Keratinocyte (primary cell): ENCODE measurements around the gene ZBTB34. TPM values are rescaled to one million over a fixed set of nuclear protein-coding genes. Genes with fewer than 3 reads are reported as not detected.

ENCODE experiments used
- DNase-seq: peaks from one replicate; pipeline ENCODE4 v3.0.0-alpha.2; 2011; ENCODE audit warnings: low read depth, missing footprints, low spot score
- FAIRE-seq: peaks from 2 replicates; lab custom pipeline; 2011; peaks lifted over from hg19 to GRCh38; lab: Jason Lieb, UNC
- H2AFZ ChIP-seq: 2 replicates; pipeline ENCODE4 v1.6.0; 2012; ENCODE audit warnings: low read length, control low read depth, inconsistent platforms; ENCODE audit not compliant: control insufficient read depth
- H3K27ac ChIP-seq: 2 replicates; pipeline ENCODE4 v1.5.1; 2011; ENCODE audit warnings: low read length; ENCODE audit not compliant: control insufficient read depth, insufficient read depth
- H3K27me3 ChIP-seq: 3 replicates; pipeline ENCODE4 v1.6.0; 2011; ENCODE audit warnings: low read length; ENCODE audit not compliant: control insufficient read depth, insufficient read depth; ENCODE audit errors: extremely low read depth
- H3K36me3 ChIP-seq, 2 experiments: 2 replicates in 1 of 2; 3 replicates in 1 of 2; pipeline ENCODE4 v1.5.1; 2011; ENCODE audit warnings: low read length in 2 of 2, mild to moderate bottlenecking in 1 of 2; ENCODE audit not compliant: control insufficient read depth in 2 of 2, insufficient read depth in 2 of 2; ENCODE audit errors: extremely low read depth in 1 of 2
- H3K4me1 ChIP-seq: 3 replicates; pipeline ENCODE4 v1.5.1; 2011; ENCODE audit warnings: low read length; ENCODE audit not compliant: control insufficient read depth, insufficient read depth; ENCODE audit errors: extremely low read depth
- H3K4me2 ChIP-seq: 3 replicates; pipeline ENCODE4 v1.6.0; 2011; ENCODE audit warnings: low read depth, low read length; ENCODE audit not compliant: control insufficient read depth, insufficient read depth; ENCODE audit errors: extremely low read depth
- H3K4me3 ChIP-seq, 3 experiments: fragments of 200-600 bp in 1 of 3; sonication (generic) in 1 of 3; 2 replicates in 2 of 3; 3 replicates in 1 of 3; pipeline ENCODE4 v1.5.1; 2011 to 2016; ENCODE audit warnings: low read length in 3 of 3, mild to moderate bottlenecking in 3 of 3, control low read depth in 2 of 3, inconsistent platforms in 1 of 3, low read depth in 1 of 3, mixed read lengths in 1 of 3, mixed run types in 1 of 3, moderate library complexity in 1 of 3; ENCODE audit not compliant: control insufficient read depth in 2 of 3, insufficient read depth in 2 of 3; ENCODE audit errors: extremely low read depth in 1 of 3
- H3K79me2 ChIP-seq: 2 replicates; pipeline ENCODE4 v1.6.0; 2012; ENCODE audit warnings: low read length; ENCODE audit not compliant: control insufficient read depth, insufficient read depth
- H3K9ac ChIP-seq: 3 replicates; pipeline ENCODE4 v1.6.0; 2011; ENCODE audit warnings: low read length; ENCODE audit not compliant: control insufficient read depth, insufficient read depth; ENCODE audit errors: extremely low read depth
- H3K9me1 ChIP-seq: 3 replicates; pipeline ENCODE4 v1.6.0; 2011; ENCODE audit warnings: low read length; ENCODE audit not compliant: control insufficient read depth, insufficient read depth; ENCODE audit errors: extremely low read depth
- H3K9me3 ChIP-seq: 2 replicates; pipeline ENCODE4 v1.5.1; 2012; ENCODE audit warnings: low read depth, low read length; ENCODE audit not compliant: control insufficient read depth
- H4K20me1 ChIP-seq: 3 replicates; pipeline ENCODE4 v1.6.0; 2011; ENCODE audit warnings: low read length; ENCODE audit not compliant: control insufficient read depth, insufficient read depth; ENCODE audit errors: extremely low read depth
- EZH2 ChIP-seq: IDR thresholded peaks from one replicate; pipeline ENCODE4 v1.6.1; 2012; ENCODE audit warnings: inconsistent platforms, mild to moderate bottlenecking, low read length, moderate library complexity
- dilution Hi-C: fragments of 300-500 bp; cut with MboI; formaldehyde crosslinking; loops from one replicate; pipeline ENCODE4 v1.7.0; 2020; ENCODE audit warnings: low sequenced_read_pairs; ENCODE audit not compliant: extremely low pct_ligation_motif_present
- polyA plus RNA-seq, 5 experiments: library from polyadenylated mRNA; depleted of rRNA in 3 of 5; stranded (reverse) in 3 of 5; stranded (forward) in 1 of 5; unstranded in 1 of 5; fragments of >200 nt; gene quantifications; 1 replicate in 1 of 5; 2 replicates in 3 of 5; 3 replicates in 1 of 5; pipeline versions ENCODE4 v1.2.1 to v1.2.3, GENCODE V29; 2011 to 2012; ENCODE audit warnings: missing spikeins in 2 of 5, low read depth in 1 of 5, low replicate concordance in 1 of 5
- TF ChIP-seq, protein P1 (sequence below), 3 experiments: IDR thresholded peaks in 1 of 3; conservative IDR thresholded peaks in 1 of 3; optimal IDR thresholded peaks in 1 of 3; 2 replicates in 2 of 3; 3 replicates in 1 of 3; pipeline versions ENCODE3 to v1.5.1; 2011; ENCODE audit warnings: low read length in 3 of 3, mild to moderate bottlenecking in 3 of 3, moderate library complexity in 2 of 3, control low read depth in 1 of 3, inconsistent platforms in 1 of 3; ENCODE audit not compliant: insufficient read depth in 2 of 3; ENCODE audit errors: extremely low read depth in 1 of 3

Gene ZBTB34
- polyA plus RNA-seq, 1 donor (not counting 4 experiments of a cell fraction or from before 2014, with no cell fraction given), result 6.4 TPM

DNA sequence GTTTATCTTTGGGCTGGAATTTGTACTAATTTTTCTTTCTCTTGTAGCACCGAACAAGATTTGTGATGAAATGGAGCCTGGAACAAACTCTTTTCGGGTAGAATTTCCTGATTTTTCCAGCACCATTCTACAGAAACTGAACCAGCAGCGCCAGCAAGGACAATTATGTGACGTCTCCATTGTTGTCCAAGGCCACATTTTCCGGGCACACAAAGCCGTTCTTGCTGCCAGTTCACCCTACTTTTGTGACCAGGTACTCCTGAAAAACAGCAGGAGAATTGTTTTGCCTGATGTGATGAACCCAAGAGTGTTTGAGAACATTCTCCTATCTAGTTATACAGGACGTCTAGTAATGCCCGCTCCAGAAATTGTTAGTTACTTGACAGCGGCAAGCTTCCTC lies 28.0 kb upstream of the ZBTB34 start:
- DNase-seq (no peak), FAIRE-seq (no peak)
- TF ChIP-seq, protein P1, sequence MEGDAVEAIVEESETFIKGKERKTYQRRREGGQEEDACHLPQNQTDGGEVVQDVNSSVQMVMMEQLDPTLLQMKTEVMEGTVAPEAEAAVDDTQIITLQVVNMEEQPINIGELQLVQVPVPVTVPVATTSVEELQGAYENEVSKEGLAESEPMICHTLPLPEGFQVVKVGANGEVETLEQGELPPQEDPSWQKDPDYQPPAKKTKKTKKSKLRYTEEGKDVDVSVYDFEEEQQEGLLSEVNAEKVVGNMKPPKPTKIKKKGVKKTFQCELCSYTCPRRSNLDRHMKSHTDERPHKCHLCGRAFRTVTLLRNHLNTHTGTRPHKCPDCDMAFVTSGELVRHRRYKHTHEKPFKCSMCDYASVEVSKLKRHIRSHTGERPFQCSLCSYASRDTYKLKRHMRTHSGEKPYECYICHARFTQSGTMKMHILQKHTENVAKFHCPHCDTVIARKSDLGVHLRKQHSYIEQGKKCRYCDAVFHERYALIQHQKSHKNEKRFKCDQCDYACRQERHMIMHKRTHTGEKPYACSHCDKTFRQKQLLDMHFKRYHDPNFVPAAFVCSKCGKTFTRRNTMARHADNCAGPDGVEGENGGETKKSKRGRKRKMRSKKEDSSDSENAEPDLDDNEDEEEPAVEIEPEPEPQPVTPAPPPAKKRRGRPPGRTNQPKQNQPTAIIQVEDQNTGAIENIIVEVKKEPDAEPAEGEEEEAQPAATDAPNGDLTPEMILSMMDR (optimal IDR thresholded peaks at IDR 0.05 in 1 of 3, IDR thresholded peaks at IDR 0.05 in 1 of 3, conservative IDR thresholded peaks at IDR 0.05 in 1 of 3; ENCODE audit: extremely low read depth in 1 of 3, insufficient read depth in 2 of 3, low read length in 3 of 3), result no peak
- TF ChIP-seq EZH2, result no peak
- Histone ChIP-seq H3K27ac (no peak overlapping the region), H3K4me1 (no peaks in the 10 kb centered on the region), H3K36me3 (peaks cover 17 to 20% of the 10 kb centered on the region in 2 experiments), H4K20me1 (no peaks in the 10 kb centered on the region), H3K79me2 (peaks cover 10% of the 10 kb centered on the region), H3K9me1 (no peaks in the 10 kb centered on the region), H3K4me2 (no peak overlapping the region), H2AFZ (no peak overlapping the region), H3K4me3 (no peak overlapping the region), H3K9me3 (no peaks in the 10 kb centered on the region), H3K9ac (no peak overlapping the region), H3K27me3 (no peaks in the 10 kb centered on the region)
- dilution Hi-C loops, result no loop called here

DNA sequence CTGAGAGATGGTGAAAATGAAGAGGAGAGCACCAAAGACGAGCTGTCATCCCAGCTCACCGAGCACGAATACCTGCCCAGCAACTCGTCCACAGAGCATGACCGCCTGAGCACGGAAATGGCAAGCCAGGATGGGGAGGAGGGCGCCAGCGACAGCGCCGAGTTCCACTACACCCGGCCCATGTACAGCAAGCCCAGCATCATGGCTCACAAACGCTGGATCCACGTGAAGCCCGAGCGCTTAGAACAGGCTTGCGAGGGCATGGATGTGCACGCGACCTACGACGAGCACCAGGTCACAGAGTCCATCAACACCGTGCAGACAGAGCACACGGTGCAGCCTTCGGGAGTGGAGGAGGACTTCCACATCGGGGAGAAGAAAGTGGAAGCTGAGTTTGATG lies 27.4 kb upstream of the ZBTB34 start:
- H2AFZ ChIP-seq, result no peak overlapping the region
- DNase-seq (no peak), FAIRE-seq (no peak)
- H3K9ac ChIP-seq, result no peak overlapping the region
- no peaks in the 10 kb centered on the region for H4K20me1 ChIP-seq
- TF ChIP-seq, protein P1 (optimal IDR thresholded peaks at IDR 0.05 in 1 of 3, IDR thresholded peaks at IDR 0.05 in 1 of 3, conservative IDR thresholded peaks at IDR 0.05 in 1 of 3; ENCODE audit: extremely low read depth in 1 of 3, insufficient read depth in 2 of 3, low read length in 3 of 3), result no peak
- H3K27me3 ChIP-seq, result no peaks in the 10 kb centered on the region
- dilution Hi-C loops, result no loop called here
- H3K9me1 ChIP-seq, result no peaks in the 10 kb centered on the region
- peaks cover 10% of the 10 kb centered on the region for H3K79me2 ChIP-seq
- no peak overlapping the region for H3K4me3 ChIP-seq
- no peaks in the 10 kb centered on the region for H3K9me3 ChIP-seq
- peaks cover 3% of the 10 kb centered on the region for H3K4me1 ChIP-seq
- H3K4me2 ChIP-seq, result no peak overlapping the region
- no peak overlapping the region for H3K27ac ChIP-seq
- peaks cover 18 to 20% of the 10 kb centered on the region in 2 experiments for H3K36me3 ChIP-seq
